Inflammatory macrophage treated with lipopolysaccharide for 1 hour (primary cell): ENCODE results near the gene MORC1.
A peak's percentile ranks its signal among the peaks of the same experiment; 100 is the strongest.

Experiments
- DNase-seq, 2 donors: peaks; one replicate each; pipeline ENCODE4 v3.0.0-alpha.2; 2020 to 2022

MORC1 gene

GRCh38 chr3:108936924-108937689 is 180.8 kb downstream of the MORC1 start:
- no peak for DNase-seq

GRCh38 chr3:108931035-108931434 is 186.9 kb downstream of the MORC1 start:
- no peak for DNase-seq

- no peak for DNase-seq
These were observed 199.1 kb downstream of the MORC1 start for GRCh38 chr3:108918866-108919265.

- DNase-seq: peak; percentile 21 to 53
These were observed 202.9 kb downstream of the MORC1 start for GRCh38 chr3:108914774-108915641.

- no peak for DNase-seq
These were observed 208.1 kb downstream of the MORC1 start for GRCh38 chr3:108909799-108910198.
